Measurements from ENCODE around the gene NHLRC3.
A peak's percentile ranks its signal among the peaks of the same experiment; 100 is the strongest.
"Not testable (repeated sequence)": the region's sequence is repeated elsewhere in the genome, so short reads cannot be mapped to it uniquely, and the experiment has no call there.

NHLRC3 gene

DNA sequence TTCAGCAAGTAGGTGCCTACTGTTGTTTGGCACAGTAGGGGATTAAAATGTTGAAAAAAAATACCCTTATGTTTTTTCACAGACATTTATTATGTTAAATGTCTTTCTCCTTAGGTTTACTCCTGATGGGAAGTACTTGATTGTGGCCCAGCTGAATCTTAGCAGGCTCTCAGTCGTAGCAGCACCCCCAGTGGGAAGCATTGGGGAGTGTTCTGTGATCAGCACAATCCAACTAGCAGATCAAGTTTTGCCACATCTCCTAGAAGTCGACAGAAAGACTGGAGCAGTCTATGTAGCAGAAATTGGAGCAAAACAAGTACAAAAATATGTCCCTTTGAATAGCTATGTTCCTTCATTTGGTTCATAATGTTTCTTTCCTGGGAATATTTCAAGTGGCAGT is 9.3 kb downstream of the NHLRC3 start:
- DNase-seq: no peak

DNA sequence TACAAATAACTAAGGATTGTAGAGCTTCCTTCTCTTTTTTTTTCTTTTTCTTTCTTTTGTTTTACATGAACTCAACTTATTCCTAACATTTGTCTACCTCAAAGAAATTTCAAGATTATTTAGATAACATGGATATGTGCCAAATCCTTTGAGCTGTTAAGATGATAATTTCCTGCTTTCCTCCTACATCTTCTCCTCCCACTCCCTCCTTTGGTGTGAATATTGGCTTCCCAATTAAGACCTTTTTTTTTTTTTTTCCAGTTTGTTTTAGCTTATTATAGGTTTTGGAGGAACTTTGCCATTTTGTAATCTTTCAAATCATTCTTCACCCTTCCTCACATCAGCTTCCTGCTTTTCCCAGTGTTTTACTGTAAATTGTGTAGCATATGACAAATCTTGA is 10.6 kb downstream of the NHLRC3 start:
- no peak for DNase-seq

DNA sequence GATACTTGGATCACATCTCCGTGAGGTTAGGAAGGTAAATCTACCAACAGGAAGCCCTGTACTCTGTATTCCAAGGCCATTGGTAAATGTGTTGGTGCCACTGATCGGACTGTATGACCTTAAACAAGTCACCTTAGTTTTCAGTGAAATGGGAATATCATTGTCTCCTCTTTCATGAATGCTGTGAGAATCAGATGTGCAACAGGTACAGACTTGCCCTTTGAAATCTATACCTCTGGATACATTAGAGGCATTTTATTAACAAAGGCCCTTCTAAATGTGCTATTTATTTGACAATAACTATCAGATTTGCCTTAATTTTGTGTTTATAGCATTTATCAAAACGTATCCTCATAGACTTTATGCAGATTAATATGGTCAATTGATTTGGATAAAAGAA is 11.0 kb downstream of the NHLRC3 start:
- no peak for DNase-seq

DNA sequence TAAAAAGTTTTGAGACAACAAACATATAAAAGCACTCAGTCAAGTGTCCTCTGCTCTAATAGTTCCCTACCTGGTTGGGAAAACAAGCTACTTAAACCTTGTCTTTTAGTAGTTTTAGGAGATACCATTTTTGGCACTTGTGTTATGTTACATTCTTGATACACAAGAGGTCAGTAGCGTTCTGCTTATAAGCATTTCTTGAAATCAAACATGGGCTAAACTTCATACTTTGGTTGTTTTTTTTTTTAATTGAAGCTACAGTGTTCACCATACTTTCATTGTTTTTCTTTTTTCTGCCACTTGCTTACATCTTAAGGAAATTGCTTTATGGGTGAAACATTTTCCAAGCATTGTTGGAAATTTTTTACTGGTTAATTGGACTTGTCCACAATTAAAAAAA is 12.9 kb downstream of the NHLRC3 start:
- DNase-seq: peak; percentile 67

DNA sequence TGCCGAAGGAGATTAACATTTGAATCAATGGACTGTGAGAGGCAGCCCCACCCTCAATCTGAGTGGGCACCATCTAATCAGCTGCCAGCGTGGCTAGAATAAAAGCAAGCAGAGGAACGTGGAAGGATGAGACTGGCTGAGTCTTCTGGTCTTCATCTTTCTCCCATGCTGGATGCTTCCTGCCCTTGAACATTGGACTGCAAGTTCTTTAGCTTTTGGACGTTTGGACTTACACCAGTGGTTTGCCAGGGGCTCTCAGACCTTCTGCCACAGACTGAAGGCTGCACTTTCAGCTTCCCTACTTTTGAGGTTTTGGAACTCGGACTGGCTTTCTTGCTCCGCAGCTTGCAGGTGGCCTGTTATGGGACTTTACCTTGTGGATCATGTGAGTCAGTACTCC is 14.7 kb downstream of the NHLRC3 start:
- peak; percentile 58 for DNase-seq

DNA sequence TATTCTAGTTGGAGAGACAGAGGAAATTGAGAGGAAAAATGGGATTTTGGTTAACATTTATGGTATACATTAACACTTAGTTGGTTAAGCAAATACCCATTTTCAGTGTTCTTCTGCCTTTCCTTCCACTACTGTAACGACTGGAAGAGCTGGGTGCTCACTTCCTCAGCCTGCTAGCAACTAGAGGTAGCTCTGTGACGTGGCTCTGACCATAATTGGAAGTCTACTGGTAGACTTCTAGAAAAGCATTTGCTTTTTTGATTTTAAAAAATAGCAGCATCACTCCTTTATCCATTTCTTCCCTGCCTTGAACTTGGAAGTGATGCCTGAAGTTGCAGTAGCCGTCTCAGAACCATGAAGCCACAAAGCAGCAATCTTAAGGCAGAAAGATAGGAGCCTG is 15.9 kb downstream of the NHLRC3 start:
- peak; percentile 50 for DNase-seq

DNA sequence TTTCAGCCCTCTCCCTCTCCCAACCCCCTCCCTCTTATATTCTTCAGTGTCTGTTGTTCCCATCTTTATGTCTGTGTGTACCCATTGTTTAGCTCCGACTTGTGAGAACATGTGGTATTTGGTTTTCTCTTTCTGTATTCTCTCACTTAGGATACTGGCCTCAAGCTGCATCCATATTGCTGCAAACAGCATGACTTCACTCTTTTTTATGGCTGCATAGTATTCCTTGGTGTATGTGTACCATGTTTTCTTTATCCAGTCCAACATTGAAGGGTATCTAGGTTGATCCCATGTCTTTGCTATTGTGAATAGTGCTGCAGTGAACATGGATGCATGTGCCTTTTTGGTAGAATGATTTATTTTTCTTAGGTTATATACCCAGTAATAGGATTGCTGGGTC is 17.8 kb downstream of the NHLRC3 start:
- DNase-seq: no peak

DNA sequence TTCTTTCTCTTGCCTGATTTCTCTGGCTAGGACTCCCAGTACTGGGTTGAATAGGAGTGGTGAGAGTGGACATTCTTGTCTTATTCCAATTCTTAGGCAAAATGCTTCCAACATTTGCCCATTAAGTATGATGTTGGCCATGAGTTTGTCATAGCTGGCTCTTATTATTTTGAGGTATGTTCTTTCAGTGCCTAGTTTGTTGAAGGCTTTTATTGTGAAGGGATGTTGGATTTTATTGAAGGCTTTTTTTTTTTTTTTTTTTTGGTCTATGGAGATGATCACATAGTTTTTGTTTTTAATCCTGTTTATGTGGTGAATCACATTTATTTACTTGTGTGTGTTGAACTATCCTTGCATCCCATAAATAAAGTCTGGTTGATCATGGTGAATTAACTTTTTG is 19.8 kb downstream of the NHLRC3 start:
- no peak for DNase-seq

DNA sequence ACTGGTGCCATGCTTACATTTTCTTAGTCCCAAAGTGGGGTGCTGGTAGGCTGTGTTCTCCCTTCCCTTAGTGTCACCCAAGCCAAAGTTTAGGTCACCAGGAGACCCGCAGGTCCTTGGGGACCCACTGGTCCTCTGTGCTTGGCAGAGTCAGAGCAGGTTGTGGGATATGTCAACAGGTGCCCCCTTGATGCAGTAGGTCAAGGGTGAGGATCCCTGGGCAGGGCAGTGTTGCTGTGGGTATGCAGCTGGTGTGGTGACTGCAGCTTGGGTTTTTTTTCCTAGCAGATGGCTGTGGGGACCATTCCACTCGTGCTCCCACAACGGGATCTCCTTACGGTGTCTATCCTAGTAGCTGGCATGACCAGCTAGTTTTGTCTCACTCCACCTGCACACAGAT is 23.7 kb downstream of the NHLRC3 start:
- DNase-seq: no peak

DNA sequence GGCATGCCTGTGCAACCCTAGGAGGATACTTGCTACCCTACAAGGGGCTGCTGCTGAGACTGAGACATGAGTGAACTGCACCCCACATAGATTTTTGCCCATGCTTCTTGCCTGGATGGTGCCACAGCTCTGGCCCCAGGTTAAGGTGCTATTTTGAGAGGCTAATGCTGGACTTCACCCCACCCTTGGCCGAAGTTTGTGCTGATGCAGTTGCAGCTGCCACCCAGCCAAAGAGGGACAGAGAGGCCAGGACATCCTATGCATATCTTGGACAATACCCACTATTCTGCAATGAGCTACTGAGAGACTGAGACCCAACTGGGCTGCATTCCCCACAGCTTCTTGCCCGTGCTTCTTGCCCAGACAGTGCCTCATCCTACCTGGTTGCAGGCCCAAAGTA is 34.6 kb downstream of the NHLRC3 start:
- no peak for DNase-seq

DNA sequence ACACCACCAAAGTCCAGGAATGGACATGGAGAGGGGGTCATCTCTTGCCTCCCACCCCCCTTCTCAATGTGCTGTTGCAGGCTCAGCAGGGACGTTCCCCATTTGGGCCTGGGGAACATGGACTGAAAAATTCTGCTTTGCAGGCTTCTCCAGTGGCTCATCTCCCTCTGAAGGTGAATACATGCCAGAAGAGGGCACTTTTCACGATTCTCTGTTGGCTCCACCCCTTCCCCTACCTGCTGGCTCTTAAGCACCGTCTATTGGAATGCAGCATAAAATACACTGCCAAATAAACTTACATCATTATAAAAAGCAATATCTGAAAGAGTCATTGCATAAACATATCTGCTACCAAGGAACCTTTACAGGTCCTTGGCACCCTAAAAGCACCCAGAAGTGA is 35.7 kb downstream of the NHLRC3 start:
- DNase-seq: no peak

DNA sequence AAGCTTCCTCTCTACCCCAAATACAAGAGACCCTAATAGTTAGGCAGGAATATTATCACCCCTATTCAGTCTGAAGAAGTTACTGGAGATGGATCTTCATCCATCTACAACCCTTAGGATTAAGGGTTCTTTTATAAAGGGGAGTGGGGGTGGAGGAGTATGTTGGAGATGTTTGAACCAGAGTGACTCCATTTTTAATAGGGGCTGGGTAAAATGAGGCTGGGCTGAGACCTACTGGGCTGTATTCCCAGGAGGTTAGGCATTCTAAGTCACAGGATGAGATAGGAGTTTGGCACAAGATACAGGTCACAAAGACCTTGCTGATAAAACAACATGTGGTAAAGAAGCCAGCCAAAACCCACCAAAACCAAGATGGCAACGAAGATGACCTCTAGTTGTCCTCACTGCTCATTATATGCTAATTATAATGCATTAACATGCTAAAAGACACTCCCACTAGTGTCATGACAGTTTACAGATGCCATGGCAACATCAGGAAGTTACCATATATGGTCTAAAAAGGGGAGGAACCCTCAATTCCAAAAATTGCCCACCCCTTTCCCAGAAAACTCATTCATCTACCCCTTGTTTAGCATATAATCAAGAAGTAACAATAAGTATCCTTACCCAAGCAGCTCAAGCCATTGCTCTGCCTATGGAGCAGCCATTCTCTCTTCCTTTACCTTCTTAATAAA is 48.1 kb downstream of the NHLRC3 start:
- not testable (repeated sequence) for DNase-seq

DNA sequence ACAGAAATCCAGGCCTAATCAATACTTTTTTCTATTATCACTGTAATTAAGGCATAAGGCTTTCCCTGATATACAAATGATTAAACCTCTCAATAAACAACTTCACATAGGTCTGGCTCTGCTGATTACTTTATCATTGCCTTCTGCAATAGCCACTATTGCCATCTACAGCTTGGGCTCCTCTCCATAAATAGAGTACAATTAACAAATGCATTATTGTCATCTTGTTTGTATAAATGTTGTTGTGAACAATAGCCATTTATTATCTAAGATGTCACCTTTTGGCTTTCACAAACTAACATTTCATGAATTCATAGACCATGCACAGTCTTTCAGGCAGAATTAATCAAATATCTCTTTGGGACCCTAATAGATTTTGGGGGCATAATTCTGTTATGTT is 53.3 kb downstream of the NHLRC3 start:
- no peak for DNase-seq

DNA sequence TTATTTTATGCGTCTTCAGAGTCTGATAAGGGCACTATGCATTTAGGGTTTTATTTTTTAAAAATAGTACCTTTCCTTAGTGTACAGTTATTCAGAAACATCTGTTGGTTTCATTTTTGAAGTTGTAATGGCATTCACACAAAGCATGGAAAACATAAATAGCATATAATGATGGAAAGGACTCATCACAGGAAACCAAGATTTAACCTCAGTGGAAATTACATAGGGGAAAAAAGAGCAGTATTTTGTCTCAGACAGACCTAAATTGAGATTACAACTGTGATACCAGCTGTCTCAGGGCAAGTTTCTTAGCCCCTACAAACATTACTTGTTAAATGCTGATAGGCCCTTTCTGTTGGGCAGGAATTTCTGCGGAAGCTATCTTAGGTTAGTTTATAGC is 57.2 kb downstream of the NHLRC3 start:
- DNase-seq: no peak

DNA sequence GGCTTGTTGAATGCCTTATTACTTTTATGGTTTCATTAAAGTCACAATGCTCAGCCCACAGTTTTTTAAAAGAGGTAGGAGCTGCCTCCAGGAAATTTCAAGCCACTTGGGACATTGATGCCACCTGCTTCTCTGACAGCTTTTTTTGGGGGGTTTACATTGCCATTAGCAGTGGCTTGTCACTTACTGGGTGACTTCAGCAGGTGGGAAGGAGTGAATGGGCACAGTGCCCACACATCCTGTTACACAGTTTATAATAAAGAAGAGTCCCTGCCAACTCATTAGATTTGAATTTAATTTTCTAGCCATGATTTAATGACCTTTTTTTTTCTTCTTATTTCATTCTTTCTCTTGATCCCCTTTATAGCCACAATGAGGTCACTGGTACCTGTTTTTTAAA is 61.0 kb downstream of the NHLRC3 start:
- DNase-seq: no peak
